Left forelimb (tissue), 1 donor: ENCODE results near the gene RNASE7.

Experiments used
- DNase-seq: peaks from one replicate; pipeline ENCODE4 v3.0.0-alpha.2; 2018; ENCODE audit warnings: low spot score

Gene RNASE7

DNA sequence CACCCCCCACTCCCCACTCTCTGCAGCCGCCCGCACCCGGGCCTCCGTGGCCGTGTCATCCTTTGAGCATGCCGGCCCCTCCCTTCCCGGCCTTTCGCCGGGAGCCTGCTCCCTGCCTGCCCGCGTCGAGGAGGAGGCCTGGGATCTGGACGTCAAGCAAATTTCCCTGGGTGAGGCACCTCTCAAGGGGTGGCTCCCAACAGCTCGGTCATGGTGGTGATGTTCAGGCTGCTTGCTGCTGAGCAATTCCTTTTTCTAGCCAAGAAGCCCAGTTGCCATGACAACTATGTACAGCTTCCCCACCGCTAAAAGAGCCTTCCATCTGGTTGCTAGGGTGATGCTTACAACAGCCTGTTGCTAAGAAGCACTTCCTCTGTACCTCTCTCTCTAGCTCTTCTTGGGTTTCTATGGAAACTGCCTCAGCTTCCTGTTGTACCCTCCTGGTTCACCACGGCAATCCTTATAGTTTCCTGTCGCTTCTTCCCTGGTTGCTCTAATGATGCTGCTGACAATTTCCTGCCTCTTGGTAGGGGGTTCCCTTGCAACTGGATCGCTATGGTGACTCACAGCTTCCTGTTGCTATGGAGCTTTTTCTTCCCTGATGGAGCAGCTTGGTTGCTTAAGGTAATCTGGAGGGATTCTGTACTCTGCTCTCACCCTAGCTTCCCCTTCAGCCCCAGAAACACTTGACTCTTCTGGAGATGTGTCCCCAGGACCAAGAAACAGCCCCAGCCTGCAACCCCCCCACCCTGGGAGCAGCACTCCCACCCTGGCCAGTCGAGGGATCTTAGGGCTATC lies 45.3 kb downstream of the RNASE7 start:
- peak; percentile 58 for DNase-seq

DNA sequence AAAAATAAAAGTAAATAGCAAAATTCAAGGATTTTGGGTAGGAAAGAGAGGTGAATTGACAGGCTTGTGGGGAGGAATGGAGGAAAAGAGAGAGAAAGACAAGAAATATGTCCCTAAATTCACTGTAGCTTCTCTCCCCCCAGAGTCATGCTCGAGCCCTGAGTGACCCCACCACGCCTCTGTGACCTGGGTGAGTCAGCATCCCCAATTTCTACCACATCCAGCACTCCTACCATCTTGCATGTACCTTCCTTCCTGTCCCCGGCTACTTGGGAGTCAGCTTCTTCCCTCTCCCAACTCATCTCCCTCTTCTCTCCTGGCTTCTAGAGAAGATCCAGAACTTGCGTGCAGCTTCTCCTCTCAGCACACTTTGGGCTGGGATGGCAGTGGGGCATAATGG lies 46.5 kb downstream of the RNASE7 start:
- no peak for DNase-seq

DNA sequence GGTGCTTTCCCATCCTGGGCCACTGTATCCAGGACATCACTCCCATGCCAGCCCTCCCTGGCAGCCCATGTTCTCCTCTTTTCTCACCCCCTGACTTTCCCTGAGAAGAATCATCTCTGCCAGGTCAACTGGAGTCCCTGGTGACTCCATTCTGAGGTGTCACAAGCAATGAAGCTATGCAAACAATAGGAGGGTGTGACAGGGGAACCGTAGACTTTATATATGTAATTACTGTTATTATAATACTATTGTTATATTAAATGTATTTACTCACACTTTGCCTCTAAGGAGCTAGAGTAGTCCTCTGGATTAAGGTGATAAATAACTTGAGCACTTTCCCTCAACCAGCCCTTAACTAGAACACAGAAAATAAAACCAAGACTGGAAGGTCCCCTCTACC lies 47.1 kb downstream of the RNASE7 start:
- DNase-seq: no peak

DNA sequence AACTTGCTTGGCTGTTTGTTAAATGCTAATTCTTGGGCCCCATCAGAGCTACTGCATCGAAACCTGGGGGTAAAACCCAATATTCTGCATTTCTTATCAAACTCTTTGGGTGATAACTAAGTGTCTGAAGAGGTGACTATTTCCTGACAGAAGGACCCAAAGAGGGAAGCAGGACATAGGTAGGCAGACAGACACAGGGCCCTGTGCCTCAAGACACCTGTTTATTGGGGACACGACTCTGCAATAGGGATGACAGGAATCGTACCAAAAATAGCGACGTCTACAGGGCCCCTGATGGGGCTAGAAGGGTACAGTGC lies 47.7 kb downstream of the RNASE7 start:
- no peak for DNase-seq

DNA sequence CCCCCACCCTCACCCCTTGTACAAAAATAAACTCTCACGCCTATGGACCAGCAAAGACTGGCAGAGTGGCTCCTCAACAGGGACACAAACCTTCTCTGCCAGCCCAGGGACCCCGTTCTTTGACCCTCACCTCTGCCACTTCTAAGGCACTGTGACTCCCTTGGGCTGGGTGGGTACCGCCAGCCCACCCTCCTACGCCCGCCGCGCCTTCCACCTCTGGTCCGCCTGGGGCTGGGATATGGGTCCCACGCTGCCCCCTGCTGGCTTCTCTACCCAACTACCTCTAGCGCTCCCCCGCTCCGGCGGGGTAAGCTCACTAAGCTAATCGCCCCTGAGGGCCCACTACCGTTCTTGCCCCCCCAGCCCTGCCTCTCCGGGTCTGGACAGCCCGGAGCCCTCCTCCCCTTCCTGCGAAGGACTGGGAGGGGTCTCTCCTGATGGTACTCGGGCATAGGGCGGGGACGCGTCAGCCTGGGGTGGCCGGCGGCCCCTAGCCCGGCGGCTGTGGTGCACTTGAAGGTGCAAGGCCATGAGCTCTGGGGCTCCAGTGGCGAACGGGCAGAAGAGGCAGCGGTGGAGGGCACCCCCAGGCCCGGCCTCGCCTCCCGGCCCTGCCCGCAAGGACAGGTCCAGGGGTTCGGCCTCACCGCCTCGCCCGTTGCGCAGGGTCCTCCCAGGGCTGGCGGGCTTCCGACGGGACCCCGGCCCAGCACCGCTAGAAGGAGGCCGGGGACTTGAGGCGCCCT lies 48.2 kb downstream of the RNASE7 start:
- DNase-seq: no peak

DNA sequence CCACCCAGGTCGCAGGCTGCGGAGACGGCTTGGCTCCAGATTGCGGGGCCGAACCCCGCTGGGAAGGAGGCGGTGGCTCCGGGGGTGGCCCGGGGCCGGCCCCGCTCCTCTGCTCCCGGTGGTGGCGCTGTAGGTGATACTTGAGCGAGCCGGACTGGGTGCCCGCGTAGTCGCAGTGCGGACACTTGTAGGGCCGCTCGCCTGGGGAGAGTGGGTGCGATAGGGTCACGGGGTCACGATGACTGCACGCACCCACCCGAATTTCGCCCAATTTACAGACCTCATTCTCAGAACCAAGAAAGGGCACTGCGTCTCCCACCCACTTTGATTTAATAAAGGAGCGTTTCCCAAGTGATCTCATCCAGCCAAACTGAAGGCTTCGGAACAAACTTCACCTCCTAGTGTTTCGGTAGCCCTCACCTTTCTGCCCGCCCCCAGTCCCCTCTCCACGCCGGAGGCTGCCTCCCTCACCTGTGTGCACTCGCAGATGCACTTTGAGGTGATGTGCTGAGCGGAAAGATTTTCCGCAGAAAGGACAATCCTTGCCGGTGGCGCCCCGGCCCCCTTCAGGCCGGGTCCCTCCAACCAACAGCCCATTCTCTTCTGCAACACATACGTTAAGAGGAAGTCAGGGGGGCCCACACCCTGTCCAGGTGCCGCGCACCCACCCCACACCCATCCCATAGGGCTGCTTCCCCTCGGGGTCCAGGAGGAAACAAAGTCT lies 48.9 kb downstream of the RNASE7 start:
- no peak for DNase-seq

DNA sequence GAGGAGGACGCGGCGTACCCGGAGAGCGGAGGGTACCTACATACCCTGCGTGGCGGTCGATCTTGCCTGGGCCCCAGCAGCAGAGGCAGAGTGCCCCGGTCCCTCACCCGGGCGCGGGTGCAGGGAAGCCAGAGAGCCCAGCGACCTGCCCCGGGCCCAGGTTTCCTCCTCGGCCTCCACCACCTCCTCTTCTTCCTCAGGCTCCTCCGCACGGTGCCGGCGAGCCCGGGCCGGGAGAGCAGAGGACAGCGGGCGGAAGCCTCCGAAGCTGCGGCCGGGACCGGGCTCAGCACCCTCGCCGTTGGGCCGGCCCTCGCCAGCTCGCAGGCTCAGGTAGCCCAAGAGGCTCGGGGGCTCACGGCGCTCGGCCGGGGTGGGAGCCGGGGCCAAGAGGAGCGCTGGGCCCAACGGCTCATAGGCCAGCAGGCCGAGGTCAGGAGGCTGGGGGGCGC lies 49.7 kb downstream of the RNASE7 start:
- peak; percentile 57 for DNase-seq

DNA sequence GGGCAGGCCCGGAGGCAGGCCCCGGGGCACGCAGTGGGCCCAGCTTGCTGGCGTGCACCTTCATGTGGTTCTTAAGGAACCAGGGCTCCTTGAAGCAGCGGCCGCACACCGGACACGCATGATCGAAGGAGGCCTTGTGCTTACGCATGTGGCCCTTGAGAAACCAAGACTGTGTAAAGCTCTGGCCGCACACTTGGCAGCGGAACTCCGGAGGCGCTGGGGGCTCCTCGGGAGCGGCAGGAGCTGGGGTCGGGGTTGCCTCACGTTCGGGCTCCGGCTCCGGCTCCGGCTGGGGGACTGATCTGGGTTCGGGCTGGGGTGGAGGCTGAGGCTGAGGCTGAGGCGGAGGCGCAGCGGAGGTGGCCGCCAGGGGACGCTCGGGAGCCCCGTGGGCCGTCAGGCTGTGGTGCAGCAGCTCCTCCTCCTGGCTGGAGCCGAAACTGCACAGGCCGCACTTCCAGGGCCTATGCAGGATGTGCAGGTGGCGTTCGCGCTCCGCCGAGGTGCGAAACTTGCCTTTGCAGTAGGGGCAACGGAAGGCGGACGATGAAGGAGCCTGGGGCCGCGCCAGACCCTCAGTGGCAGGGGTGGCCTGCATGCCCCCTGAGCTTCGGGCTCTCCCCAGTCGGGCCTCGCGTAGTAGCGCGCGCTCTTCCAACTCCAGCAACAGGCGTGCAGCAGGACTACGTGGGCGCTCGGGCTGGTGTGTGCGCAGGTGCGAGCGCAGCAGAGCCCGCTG lies 50.3 kb downstream of the RNASE7 start:
- peak; percentile 90 for DNase-seq

DNA sequence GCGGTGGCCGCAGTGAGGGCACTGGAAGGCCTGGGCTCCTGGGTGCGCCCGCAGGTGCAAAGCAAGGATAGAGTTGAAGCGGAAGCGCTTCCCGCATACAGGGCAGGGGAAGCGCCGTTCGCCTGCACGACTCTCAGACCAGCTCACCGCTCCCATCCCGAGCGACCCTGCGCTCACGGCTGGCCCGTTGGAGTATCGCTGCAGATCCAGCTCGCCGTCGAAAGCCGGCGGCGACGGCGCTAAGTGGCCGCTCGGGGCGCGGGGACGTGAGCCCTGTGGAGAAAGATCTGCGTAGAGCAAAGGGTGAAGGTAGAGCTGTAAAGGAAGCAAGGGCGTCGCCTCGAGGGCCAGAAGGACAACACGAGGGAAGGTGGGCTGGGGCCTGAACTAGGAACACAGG lies 50.9 kb downstream of the RNASE7 start:
- DNase-seq: peak; percentile 63
